IMR-90 (cell line): Measurements from ENCODE around the gene NPAS2. TPM values are rescaled to one million over a fixed set of nuclear protein-coding genes. Genes with fewer than 3 reads are reported as not detected.
A peak's percentile ranks its signal among the peaks of the same experiment; 100 is the strongest.

Experiments
- ATAC-seq: fragments of 200-7000 bp; cut with Tn5 transposase; 2 replicates; pipeline ENCODE4 v1.9.1; 2020; ENCODE audit warnings: low read depth, mild to moderate bottlenecking, moderate library complexity
- BruUV-seq: library from RNA; stranded (reverse); fragments of 400-500 nt; replicated peaks from 2 replicates; lab custom pipeline; 2021; lab: Mats Ljungman, UMichigan
- CTCF ChIA-PET: fragments of 300-600 bp; formaldehyde crosslinking; extraction: SDS; loops from one replicate; lab custom pipeline; 2021; ENCODE audit warnings: antibody characterized with exemption; lab: Yijun Ruan, JAX
- POLR2A ChIA-PET: fragments of 300-600 bp; sonication (Branson Sonifier 250); formaldehyde crosslinking; loops from one replicate; lab custom pipeline; 2022; ENCODE audit warnings: antibody characterized with exemption; ENCODE audit not compliant: unreplicated experiment; lab: Charles Lee
- DNase-seq: peaks from one replicate; pipeline ENCODE4 v3.0.0; 2013
- H2AFZ ChIP-seq: replicated peaks from 2 replicates; pipeline ENCODE3; 2013; ENCODE audit warnings: low read length, mild to moderate bottlenecking; ENCODE audit not compliant: poor library complexity
- H2AK5ac ChIP-seq: 2 replicates; pipeline ENCODE4 v1.6.1; 2013; ENCODE audit warnings: low read depth, low read length, inconsistent platforms
- H2AK9ac ChIP-seq: replicated peaks from 2 replicates; pipeline ENCODE3; 2013; ENCODE audit warnings: mild to moderate bottlenecking, low read depth, low read length, moderate library complexity; ENCODE audit not compliant: poor library complexity
- H2BK120ac ChIP-seq: 2 replicates; pipeline ENCODE4 v1.6.1; 2013; ENCODE audit warnings: low read depth, low read length, inconsistent platforms
- H2BK15ac ChIP-seq: 3 replicates; pipeline ENCODE4 v1.6.1; 2013; ENCODE audit warnings: low read depth, low read length, inconsistent platforms
- H2BK20ac ChIP-seq: 2 replicates; pipeline ENCODE4 v1.6.1; 2013; ENCODE audit warnings: low read depth, mild to moderate bottlenecking, inconsistent platforms, low read length, moderate library complexity
- H2BK5ac ChIP-seq: 2 replicates; pipeline ENCODE4 v1.6.1; 2013; ENCODE audit warnings: mild to moderate bottlenecking, low read depth, low read length, inconsistent platforms; ENCODE audit not compliant: poor library complexity, severe bottlenecking
- H3K14ac ChIP-seq: replicated peaks from 2 replicates; pipeline ENCODE4 v1.6.1; 2013; ENCODE audit warnings: low read depth, low read length, inconsistent platforms
- H3K18ac ChIP-seq: 2 replicates; pipeline ENCODE4 v1.6.1; 2013; ENCODE audit warnings: low read depth, low read length, control low read depth
- H3K23ac ChIP-seq: 2 replicates; pipeline ENCODE4 v1.6.1; 2013; ENCODE audit warnings: low read depth, low read length, inconsistent platforms
- H3K27ac ChIP-seq: 2 replicates; pipeline ENCODE4 v1.5.1; 2013; ENCODE audit warnings: mild to moderate bottlenecking, control low read depth, low read length; ENCODE audit not compliant: insufficient read depth
- H3K27me3 ChIP-seq: 2 replicates; pipeline ENCODE4 v1.6.1; 2013; ENCODE audit warnings: low read length; ENCODE audit not compliant: control insufficient read depth, insufficient read depth
- H3K36me3 ChIP-seq: 2 replicates; pipeline ENCODE4 v1.6.1; 2013; ENCODE audit warnings: low read length, mixed read lengths; ENCODE audit not compliant: control insufficient read depth, insufficient read depth
- H3K4ac ChIP-seq: 2 replicates; pipeline ENCODE4 v1.6.1; 2013; ENCODE audit warnings: low read depth, low read length, inconsistent platforms
- H3K4me1 ChIP-seq: 2 replicates; pipeline ENCODE4 v1.6.1; 2013; ENCODE audit warnings: low read length, mixed read lengths; ENCODE audit not compliant: control insufficient read depth, insufficient read depth
- H3K4me2 ChIP-seq: 2 replicates; pipeline ENCODE4 v1.6.1; 2013; ENCODE audit warnings: low read depth, mild to moderate bottlenecking, control low read depth, low read length, moderate library complexity
- H3K4me3 ChIP-seq: 2 replicates; pipeline ENCODE4 v1.5.1; 2013; ENCODE audit warnings: low read depth, mild to moderate bottlenecking, control low read depth, low read length, moderate library complexity; ENCODE audit not compliant: insufficient read depth
- H3K56ac ChIP-seq: 2 replicates; pipeline ENCODE4 v1.6.1; 2013; ENCODE audit warnings: low read length, inconsistent platforms; ENCODE audit not compliant: insufficient read depth; ENCODE audit errors: extremely low read depth
- H3K79me1 ChIP-seq, 2 experiments: 2 replicates each; pipeline ENCODE4 v1.6.1; 2013; ENCODE audit warnings: low read length in 2 of 2, inconsistent platforms in 1 of 2, low read depth in 1 of 2
- H3K9ac ChIP-seq: 2 replicates; pipeline ENCODE4 v1.6.1; 2013; ENCODE audit warnings: low read depth, low read length, control low read depth
- H3K9me1 ChIP-seq: 2 replicates; pipeline ENCODE4 v1.6.1; 2013; ENCODE audit warnings: low read length, inconsistent platforms; ENCODE audit not compliant: insufficient read depth
- H3K9me3 ChIP-seq: 2 replicates; pipeline ENCODE4 v1.6.1; 2013; ENCODE audit warnings: low read length; ENCODE audit not compliant: control insufficient read depth, insufficient read depth
- H4K20me1 ChIP-seq: 2 replicates; pipeline ENCODE4 v1.6.1; 2013; ENCODE audit warnings: low read length, inconsistent platforms; ENCODE audit not compliant: insufficient read depth
- H4K5ac ChIP-seq: 2 replicates; pipeline ENCODE4 v1.6.1; 2013; ENCODE audit warnings: mild to moderate bottlenecking, low read depth, low read length, control low read depth
- H4K8ac ChIP-seq, 2 experiments: 2 replicates each; pipeline ENCODE4 v1.6.1; 2013; ENCODE audit warnings: low read depth in 2 of 2, low read length in 2 of 2, control low read depth in 1 of 2, inconsistent platforms in 1 of 2
- H4K91ac ChIP-seq: 2 replicates; pipeline ENCODE4 v1.6.1; 2013; ENCODE audit warnings: low read depth, low read length, inconsistent platforms; ENCODE audit not compliant: insufficient read depth
- CEBPB ChIP-seq: IDR thresholded peaks from 2 replicates; pipeline ENCODE4 v1.6.1; 2012; ENCODE audit warnings: low read depth, low read length, improper control_type of control experiment
- FOS ChIP-seq: fragments of 150-350 bp; IDR thresholded peaks from 2 replicates; pipeline ENCODE4 v1.6.1; 2016; ENCODE audit warnings: low read depth, low read length
- RCOR1 ChIP-seq: IDR thresholded peaks from 2 replicates; pipeline ENCODE4 v1.6.1; 2012; ENCODE audit warnings: mild to moderate bottlenecking, low read length, improper control_type of control experiment; ENCODE audit not compliant: insufficient replicate concordance
- SMC3 ChIP-seq: fragments of 150-350 bp; IDR thresholded peaks from 2 replicates; pipeline ENCODE4 v1.6.1; 2016; ENCODE audit warnings: low read depth, mild to moderate bottlenecking, antibody characterized with exemption, low read length, moderate library complexity
- WGBS, 2 experiments: methylation state at CpG; one replicate each; pipeline versions ENCODE4 v1.1.5 to v1.1.7; 2013; ENCODE audit warnings: missing lambda C conversion rate in 2 of 2; ENCODE audit not compliant: insufficient read length in 1 of 2; ENCODE audit errors: extremely low coverage in 2 of 2; 5-methylcytosine and 5-hydroxymethylcytosine counted together
- dilution Hi-C: fragments of 300-500 bp; cut with HindIII; formaldehyde crosslinking; loops from one replicate; pipeline ENCODE4 v1.14.3; 2018; ENCODE audit warnings: low sequenced_read_pairs; ENCODE audit not compliant: unreplicated experiment
- in situ Hi-C: fragments of 300-500 bp; cut with MboI; formaldehyde crosslinking; loops from 3 replicates; pipeline ENCODE4 v1.14.3; 2019; ENCODE audit warnings: low sequenced_read_pairs, inconsistent platforms, mixed read lengths
- intact Hi-C: fragments of 100-400 bp; cut with micrococcal nuclease; formaldehyde crosslinking; loops from 2 replicates; pipeline ENCODE4 v1.10.0; 2022
- polyA plus RNA-seq, 3 experiments: library from polyadenylated mRNA; depleted of rRNA; stranded (reverse); fragments of >200 nt; gene quantifications; 2 replicates each; pipeline ENCODE4 v1.2.3, GENCODE V29; 2012; ENCODE audit warnings: low replicate concordance in 1 of 3
- total RNA-seq: library from RNA; depleted of rRNA; stranded (reverse); fragments of >200 nt; gene quantifications from 2 replicates; pipeline ENCODE4 v1.2.3, GENCODE V29; 2012
- TF ChIP-seq, protein P1 (sequence below): conservative IDR thresholded peaks from 2 replicates; pipeline ENCODE4 v1.5.1; 2012; ENCODE audit warnings: mild to moderate bottlenecking, low read depth, low read length, improper control_type of control experiment

The NPAS2 gene
- total and polyA plus RNA-seq, 2 of the 4 experiments (the other 2 are of a cell fraction) = 5.2 to 14.8 TPM

DNA sequence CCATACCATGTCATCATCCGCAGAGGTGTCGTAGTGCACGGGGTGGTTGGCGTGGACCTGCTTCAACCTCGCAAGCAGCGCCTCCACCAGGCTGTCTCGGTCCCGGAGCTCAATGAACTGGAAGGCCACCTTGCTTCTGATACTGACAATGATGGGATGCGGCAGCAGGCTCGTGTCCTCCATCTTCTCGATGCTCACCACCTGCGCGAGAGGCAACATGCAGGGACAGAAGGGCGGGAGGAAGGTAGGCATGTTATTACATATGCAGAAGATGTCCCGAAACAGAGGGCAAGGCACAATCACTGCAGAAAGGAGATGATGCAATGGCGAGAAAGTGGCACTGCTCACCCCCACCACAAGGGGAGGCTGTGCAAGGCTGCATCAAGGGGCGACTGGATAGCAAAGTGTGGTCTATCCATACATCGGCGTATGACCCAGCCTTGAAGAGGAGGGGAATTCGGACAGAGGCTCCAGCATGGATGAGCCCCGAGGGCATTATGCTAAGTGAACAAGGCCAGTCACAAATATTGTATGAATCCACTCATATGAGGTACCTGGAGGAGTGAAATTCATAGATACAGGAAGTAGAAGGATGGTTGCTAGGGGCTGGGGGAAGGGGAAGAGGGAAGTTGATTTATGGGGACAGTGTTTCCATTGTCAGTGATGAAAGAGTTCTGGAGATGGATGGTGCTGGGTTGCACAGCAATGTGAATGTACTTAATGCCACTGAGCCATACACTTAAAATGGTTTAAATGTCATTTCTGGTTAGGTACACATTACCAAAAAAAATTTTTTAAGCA lies 218.7 kb downstream of the NPAS2 start:
- in situ Hi-C loops = loop anchor here (5.0 kb wide), 1 partner anchor 169 kb away; no protein-coding TSS in a partner anchor

More for the DNA sequence above, 218.7 kb downstream of the NPAS2 start:
- no peaks in the 10 kb centered on the region for H3K9me3 ChIP-seq
- H4K20me1 ChIP-seq = no peaks in the 10 kb centered on the region
- peak overlapping the region; percentile 76 for H2AK9ac ChIP-seq
- H4K5ac ChIP-seq = no peak overlapping the region
- H3K36me3 ChIP-seq = peaks cover 3% of the 10 kb centered on the region; the same call in 1 of the 2 replicates
- dilution Hi-C loops = no loop called here
- H3K9me1 ChIP-seq = peaks cover 7% of the 10 kb centered on the region
- 93% methylated on average over 12 of the region's 21 CpGs; no CpG with 5 or more reads in 1 of the 2 experiments for WGBS, 2 experiments
- no peak overlapping the region for H2BK5ac ChIP-seq
- no peak overlapping the region for H3K23ac ChIP-seq
- H3K18ac ChIP-seq = no peak overlapping the region
- H2BK20ac ChIP-seq = no peak overlapping the region
- ATAC-seq = no peak
- peak overlapping the region; percentile 59 for H4K91ac ChIP-seq
- peak overlapping the region in 1 of 2 experiments; percentile 50; a peak in 1 of 4 replicates for H4K8ac ChIP-seq
- intact Hi-C loops = no loop called here
- H2AFZ ChIP-seq = peak overlapping the region; percentile 67
- peak overlapping the region; percentile 88; the same call in 1 of the 2 replicates for H2AK5ac ChIP-seq
- ChIA-PET CTCF (interaction anchor here (0.7 to 3.6 kb wide), 2 partner anchors 26 to 166 kb away, joined by 7 to 15 read pairs; no protein-coding TSS in a partner anchor), POLR2A (no interaction called here)
- BruUV-seq = no TSS peak
- no peak overlapping the region for H3K4me2 ChIP-seq
- H3K27me3 ChIP-seq = no peaks in the 10 kb centered on the region; the same call in 1 of the 2 replicates
- no peak overlapping the region for H3K56ac ChIP-seq
- no peak overlapping the region for H3K9ac ChIP-seq
- H3K79me1 ChIP-seq = no peaks in the 10 kb centered on the region
- no peak overlapping the region for H3K27ac ChIP-seq
- no peak overlapping the region; the same call in 2 of the 3 replicates for H2BK15ac ChIP-seq
- peak overlapping the region; percentile 22; the same call in 1 of the 2 replicates for H2BK120ac ChIP-seq
- no peaks in the 10 kb centered on the region for H3K4me1 ChIP-seq
- H3K4ac ChIP-seq = peak overlapping the region; percentile 46
- 0 out of 2 replicates have a peak overlapping the region, but pooled peaks have one; percentile 46 for H3K14ac ChIP-seq
- TF ChIP-seq CEBPB (peak; percentile 82), SMC3 (0 out of 2 replicates have a peak, but pooled peaks have one; percentile 23), FOS (no peak), RCOR1 (no peak)
- TF ChIP-seq, protein P1, sequence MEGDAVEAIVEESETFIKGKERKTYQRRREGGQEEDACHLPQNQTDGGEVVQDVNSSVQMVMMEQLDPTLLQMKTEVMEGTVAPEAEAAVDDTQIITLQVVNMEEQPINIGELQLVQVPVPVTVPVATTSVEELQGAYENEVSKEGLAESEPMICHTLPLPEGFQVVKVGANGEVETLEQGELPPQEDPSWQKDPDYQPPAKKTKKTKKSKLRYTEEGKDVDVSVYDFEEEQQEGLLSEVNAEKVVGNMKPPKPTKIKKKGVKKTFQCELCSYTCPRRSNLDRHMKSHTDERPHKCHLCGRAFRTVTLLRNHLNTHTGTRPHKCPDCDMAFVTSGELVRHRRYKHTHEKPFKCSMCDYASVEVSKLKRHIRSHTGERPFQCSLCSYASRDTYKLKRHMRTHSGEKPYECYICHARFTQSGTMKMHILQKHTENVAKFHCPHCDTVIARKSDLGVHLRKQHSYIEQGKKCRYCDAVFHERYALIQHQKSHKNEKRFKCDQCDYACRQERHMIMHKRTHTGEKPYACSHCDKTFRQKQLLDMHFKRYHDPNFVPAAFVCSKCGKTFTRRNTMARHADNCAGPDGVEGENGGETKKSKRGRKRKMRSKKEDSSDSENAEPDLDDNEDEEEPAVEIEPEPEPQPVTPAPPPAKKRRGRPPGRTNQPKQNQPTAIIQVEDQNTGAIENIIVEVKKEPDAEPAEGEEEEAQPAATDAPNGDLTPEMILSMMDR = peak; percentile 30
- DNase-seq = no peak
- no peak overlapping the region for H3K4me3 ChIP-seq
